T-helper 22 cell (primary cell): ENCODE data around the gene RNASE9.
A peak's percentile ranks its signal among the peaks of the same experiment; 100 is the strongest.
"Not testable (repeated sequence)": the region's sequence is repeated elsewhere in the genome, so short reads cannot be mapped to it uniquely, and the experiment has no call there.

Experiments
- DNase-seq: peaks from one replicate; pipeline ENCODE4 v3.0.0-alpha.2; 2020; ENCODE audit warnings: low read depth

The RNASE9 gene

DNA sequence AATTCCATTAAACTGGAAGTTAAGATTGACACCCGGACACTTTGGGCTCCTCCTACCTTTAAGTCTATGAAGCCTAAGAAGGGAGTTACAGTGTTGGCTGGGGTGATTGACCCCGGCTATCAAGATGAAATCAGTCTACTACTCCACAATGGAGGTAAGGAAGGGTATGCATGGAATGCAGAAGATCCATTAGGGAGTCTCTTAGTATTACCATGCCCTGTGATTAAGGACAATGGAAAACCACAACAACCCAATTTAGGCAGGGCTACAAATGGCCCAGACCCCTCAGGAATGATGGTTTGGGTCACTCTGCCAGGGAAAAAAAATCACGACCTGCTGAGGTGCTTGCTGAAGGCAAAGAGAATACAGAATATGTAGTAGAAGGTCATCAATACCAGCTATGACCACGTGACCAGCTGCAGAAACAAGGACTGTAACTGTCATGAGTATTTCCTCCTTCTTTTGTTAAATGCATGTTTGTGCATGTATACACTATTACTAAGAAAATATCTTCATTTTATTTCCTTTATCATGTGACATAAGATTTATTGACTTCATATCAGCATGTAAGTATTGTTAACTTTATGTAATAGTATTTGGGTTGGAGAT, 11.6 kb upstream of the RNASE9 start:
- DNase-seq = not testable (repeated sequence)

DNA sequence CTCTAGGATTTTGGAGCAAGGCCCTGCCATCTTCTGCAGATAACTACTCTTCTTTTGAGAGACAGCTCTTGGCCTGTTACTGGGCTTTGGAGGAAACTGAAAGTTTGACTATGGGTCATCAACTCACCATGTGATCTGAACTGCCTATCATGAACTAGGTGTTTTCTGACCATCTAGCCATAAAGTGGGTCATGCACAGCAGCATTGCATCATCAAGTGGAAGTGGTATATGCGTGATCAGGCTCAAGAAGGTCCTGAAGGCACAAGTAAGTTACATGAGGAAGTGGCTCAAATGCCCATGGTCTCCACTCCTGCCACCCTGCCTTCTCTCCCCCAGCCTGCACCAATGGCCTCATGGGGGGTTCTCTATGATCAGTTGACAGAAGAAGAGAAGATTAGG, 9.9 kb upstream of the RNASE9 start:
- not testable (repeated sequence) for DNase-seq

DNA sequence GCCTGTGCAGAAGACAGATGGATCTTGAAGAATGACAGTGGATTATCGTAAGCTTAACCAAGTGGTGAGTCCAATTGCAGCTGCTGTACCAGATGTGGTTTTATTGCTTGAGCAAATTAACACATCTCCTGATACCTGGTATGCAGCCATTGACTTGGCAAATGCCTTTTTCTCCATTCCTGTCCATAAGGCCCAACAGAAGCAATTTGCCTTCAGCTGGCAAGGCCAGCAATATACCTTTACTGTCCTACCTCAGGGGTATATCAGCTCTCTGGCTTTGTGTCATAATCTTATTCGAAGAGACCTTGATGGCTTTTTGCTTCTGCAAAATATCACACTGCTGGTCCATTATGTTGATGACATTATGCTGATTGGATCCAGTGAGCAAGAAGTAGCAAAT, 9.0 kb upstream of the RNASE9 start:
- not testable (repeated sequence) for DNase-seq

DNA sequence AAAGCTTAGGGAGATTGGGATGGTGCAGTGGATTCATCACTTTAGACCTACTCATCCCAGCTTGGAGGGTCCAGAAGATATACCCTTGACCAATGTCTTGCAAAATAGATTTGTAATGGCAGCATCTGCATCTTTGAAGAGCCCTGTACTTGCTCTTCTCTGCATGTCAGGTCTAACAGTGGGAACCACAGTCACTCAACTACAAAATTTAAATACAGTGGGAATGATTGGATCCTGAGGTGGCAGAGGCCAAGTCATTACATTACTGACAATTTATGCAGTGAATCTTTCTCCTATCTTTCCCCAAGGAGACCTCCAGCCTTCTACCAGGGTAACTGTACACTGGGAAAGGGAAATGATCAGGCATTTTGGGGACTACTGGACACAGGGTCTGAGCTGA, 8.2 kb upstream of the RNASE9 start:
- DNase-seq = no peak

DNA sequence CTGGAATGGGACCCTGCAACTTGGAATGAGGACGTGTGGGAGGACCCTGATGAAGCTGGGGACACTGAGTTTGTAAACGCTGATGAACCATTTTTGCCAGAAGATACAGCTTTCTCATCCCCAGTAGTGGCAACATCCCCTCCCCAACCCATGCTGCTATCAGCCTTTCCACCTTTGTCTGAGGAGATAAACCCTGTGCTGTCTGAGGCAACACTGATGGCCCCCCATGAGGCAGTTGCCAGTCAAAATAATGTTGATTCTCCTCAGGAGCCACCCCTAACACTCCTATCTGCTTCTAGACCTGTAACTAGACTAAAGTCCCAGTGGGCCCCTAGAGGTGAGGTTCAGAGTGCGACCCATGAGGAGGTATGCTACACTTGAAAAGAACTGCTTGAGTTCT, 7.5 kb upstream of the RNASE9 start:
- no peak for DNase-seq

DNA sequence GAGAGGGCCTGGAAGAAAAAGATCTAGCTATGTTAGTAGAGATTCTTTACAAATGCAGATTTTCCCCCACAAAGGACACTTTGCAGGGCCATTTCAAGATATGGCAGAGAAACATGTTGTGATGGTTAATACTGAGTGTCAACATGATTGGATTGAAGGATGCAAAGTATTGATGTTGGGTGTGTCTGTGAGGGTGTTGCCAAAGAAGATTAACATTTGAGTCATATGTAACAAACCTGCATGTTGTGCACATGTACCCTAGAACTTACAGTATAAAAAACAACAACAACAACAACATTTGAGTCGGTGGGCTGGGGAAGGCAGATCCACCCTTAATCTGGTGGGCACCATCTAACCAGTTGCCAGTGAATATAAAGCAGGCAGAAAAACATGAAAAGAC, 6.4 kb upstream of the RNASE9 start:
- DNase-seq = not testable (repeated sequence)

DNA sequence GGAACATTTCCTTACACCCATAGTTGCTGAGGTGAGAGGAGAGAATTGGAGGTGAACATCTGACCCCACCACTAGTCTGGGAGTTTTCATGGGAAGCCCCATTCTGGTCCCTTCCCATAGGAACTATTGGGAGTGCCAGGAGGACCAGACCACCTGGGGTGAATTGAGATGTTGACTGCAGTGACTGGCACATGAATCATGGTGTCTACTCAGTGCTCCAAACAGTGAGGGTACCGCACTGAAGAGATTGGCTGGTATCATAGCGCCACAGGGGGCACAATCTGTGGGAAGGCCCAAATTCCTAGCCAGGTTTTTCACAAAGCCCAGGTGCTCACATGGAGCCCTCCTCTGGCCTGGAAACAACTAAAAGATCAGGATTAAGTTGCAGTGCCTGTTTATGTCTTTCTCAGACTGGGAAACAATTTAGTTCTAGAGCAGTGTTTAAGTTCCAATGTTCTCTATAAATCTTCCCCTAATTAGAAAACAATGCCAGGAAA, 3.7 kb upstream of the RNASE9 start:
- DNase-seq = no peak

DNA sequence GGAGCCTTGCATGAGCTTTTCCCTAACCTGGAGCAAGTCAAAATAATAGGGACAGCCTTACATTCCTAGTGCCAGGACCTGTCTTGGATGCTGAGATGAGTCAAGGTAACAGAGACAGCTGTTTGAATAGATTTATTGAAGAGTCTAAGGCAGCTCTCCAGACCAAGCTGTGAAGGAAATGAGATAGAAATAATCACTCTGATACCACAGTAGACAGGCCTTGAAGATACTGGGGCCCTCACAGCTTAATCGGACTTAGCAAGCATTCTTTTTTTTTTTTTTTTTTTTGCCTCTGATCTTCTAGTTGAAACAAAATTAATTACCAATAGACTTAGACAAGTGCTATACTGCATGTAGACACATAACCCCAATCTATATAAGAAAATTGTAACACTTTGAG, 3.1 kb upstream of the RNASE9 start:
- no peak for DNase-seq

DNA sequence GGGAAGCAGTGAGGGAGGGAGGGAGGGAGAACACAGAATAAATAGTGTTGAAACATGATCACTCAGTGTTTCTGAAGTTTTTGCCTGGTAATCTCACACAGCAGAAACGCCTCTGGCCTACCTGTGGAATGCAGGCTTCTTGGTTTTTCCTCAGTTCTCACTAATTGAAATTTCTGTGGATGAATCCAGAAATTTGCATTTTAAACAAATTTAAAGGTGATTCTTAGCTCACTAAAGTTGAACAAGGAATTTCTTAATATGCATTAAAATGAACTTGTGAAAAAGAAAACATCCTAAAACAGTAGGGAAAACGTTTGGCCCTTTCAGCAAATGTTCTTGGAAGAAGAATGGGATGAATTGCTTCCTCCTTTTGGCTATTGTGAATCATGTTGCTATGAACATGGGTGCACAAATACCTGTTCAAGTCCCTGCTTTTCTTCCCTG, 1.4 kb downstream of the RNASE9 start:
- DNase-seq = no peak

DNA sequence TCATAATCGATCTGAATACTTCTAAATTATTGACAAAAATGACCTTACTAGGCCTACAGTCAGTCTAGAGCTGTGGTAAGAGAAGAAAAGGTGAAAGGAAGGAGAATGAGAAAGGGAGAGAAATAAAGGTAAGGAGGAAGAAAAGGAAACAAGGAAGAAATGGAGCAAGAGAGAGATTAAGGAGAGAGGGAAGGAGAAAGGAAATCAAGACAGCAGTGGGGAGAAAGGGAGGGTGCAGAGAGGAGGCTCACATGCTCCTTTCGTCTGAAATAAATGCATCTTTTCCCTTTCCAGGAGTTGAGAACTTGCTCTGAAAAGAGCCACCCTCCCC, 3.7 kb downstream of the RNASE9 start:
- DNase-seq = no peak

DNA sequence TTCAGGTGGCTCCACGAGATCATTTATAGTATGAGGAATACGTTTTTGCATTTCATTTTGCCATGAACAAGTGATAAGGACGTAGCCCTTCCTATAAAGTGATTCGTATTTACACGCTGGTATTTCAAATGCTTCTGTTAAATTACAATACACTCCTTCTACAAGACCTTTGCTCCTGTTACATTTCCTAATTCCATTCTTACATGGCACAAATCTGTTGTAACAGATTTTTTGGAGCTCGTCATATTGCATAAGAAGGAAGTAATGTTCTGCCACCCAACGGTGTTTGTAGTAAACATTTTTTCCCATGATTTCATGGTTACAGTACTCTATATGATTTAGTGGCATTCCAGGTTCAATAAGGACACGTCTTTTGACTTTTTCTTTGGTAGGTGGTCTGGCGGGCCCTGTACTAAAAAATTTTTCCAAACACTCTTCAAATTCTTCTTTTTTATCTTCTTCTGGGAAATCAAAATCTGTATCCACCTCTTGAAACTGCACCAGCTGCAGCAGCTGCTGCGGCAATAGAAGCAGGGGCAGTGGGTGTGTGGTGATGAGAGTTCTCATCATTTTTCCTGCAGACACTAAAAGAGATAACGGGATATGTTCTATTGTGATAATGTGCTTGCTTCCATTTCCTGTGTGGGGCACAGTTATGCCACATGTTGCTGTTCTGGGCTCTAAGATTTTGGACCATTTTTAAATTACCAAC, 4.2 kb downstream of the RNASE9 start:
- DNase-seq = no peak

DNA sequence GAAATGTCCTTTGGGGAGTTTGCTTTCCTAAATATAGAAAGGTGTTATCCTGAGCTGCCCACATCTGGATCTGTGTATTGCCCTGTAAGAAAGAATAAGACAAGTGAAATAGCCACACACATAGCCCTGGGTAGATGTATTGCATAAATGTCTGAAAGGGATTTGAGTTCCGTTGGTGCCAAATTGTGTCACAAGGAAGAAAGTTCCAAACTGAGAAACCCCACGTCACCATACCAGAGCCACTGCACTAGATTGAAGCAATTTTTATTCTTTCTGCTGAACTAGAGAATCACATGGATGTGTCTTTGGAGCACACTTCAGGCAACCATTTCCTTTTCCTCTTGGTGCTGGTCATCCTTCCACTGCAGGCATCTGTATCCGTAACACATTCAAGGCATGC, 5.0 kb downstream of the RNASE9 start:
- no peak for DNase-seq

DNA sequence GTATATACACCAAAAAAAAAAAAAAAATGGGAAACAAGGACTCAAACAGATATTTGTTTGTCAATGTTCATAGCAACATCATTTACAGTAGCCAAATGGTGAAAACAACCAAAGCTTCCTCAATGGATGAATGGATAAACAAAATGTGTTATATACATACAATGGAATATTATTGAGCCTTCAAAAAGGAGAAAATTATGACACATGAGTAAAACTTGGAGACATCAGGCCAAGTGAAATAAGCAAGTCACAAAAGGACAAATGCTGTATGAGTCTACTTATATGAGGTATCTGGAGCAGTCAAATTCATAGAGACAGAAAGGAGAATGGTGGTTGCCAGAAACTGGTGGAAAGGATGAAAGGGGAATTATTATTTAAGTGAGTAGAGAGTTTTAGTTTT, 7.8 kb downstream of the RNASE9 start:
- no peak for DNase-seq

DNA sequence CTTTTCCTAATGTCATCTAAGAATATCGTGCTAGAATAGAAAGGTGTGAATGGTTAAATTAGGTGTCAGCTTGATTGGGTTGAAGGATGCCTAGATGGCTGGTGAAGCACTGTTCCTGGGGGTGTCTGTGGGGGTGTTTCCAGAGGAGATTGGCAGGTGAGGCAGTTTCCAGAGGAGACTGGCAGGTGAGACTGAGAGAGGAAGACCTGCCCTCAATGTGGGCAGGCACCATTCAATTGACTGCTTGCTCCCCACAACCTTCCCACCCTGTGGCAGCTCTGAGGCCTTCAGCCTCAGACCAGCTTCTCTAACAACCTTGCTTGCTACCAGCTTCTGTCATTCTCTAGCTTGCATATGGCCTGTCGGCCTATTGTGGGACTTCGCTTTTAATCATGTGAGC, 9.2 kb downstream of the RNASE9 start:
- DNase-seq = no peak

DNA sequence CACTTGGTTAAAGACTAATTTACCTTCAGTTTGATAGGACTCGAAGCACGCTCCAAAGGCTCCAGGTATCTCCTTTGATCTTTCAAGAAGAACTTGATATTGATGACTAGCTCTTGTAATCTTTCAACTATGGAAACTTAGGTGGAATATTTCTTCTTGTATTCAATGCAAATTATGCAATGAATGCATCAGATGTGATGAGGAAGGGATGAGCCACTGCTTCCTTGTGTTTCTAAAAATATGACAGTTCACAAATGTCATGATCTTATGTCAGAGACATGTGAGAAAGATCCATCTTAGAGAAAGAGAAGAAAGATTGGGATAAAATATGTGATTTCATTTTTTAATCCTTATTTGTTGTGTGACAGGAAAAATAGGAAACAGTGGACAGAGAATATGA, 9.9 kb downstream of the RNASE9 start:
- DNase-seq = no peak

DNA sequence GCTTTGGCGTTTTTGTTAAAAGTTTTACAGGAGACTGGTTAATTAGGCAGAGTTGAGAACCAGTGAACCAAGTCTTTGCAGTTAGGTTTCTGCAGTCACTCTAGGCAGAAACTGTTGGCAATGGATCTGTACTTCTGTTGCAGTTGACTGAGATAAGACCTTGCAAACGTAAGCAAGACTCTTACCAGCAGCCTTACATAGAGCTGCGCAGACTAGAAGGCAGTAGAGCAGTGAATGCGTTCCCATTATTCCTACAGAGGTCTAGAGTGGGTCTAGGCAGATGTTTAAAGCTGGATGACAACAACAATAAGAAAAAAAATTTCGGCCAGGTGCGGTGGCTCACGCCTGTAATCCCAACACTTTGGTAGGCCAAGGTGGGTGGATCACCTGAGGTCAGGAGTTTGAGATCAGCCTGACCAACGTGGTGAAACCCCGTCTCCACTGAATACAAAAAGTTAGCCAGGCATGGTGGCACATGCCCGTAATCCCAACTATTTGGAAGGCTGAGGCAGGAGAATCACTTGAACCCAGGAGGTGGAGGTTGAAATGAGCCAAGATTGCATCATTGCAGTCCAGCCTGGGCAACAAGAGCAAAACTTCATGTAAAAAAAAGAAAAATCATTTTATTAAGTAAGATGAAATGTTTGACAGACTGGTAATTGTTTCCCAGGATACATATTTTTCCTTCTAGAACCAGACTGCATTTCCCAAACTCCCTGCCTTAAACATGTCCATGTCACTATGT, 12.3 kb downstream of the RNASE9 start:
- no peak for DNase-seq

DNA sequence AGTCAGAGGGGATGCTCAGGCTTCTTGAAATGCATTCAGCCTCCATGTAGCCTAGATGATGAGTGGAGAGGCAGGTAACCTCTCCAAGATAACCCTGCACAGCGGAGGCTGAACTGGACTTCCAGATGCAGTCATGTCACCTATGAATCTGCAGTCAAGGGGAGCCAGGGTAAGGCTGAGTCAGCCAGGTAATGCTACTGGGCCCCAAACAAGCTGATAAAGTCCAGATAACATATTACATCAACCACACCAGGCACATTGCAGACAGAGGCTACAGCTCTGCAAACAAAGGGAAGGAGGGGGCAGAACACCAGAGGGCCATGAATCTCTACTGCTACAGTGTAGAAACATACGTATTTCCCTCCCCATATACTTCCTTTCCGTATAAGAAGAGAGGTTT, 14.0 kb downstream of the RNASE9 start:
- DNase-seq = no peak

DNA sequence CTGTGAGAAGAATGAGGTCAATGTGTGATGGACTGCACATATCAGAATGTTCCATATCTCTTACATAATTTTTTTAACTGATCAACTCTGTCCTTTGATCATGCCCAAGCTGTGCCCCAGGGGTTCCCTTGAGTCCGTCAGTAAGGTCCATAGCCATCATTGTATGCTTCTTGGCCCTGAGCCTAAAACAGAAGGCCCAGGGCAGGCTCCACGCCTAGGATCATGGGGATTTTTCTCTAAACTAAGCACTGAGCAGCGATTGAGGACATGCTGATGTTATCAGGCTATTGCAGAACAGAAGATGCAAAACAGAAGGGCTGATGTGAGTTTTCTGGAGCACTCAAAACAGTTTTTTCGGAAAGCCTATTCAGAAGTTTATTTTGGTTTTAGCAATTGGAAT, 20.9 kb downstream of the RNASE9 start:
- no peak for DNase-seq

DNA sequence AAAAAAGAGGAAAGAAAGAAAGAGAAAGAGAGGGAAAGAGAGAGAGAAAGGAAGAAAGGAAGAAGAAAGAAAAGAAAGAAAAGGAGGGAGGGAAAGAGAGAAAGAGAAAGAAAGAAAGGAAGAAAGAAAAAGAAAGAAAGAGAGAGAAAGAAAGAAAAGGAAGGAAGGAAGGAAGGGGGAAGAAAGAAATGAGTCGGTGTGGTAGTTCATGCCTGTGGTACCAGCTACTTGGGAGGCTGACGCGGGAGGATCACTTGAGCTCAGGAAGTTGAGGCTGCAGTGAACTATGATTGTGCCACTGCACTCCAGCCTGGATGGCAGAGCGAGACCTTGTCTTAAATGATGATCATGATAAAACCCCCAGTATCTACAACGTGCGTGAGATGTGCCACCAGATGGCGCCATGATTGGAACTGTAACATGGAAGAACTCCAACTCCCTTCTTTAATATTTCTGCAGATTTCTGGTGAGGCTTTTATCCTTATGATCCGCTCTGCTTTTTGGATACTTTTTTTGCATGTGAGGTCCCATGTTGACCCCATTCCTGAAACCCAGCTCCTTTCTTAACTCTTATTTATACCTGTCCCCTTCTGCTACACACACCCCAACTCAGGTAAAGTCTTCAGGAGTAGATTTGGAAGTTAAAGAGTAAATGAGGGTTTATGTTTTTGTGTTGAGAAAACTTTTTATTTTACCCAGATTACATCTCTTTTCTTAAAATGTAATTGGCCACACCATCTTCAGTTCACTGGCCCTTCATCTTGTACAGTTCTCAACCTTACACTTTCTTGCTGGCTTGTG, 29.9 kb downstream of the RNASE9 start:
- DNase-seq = peak; percentile 36

DNA sequence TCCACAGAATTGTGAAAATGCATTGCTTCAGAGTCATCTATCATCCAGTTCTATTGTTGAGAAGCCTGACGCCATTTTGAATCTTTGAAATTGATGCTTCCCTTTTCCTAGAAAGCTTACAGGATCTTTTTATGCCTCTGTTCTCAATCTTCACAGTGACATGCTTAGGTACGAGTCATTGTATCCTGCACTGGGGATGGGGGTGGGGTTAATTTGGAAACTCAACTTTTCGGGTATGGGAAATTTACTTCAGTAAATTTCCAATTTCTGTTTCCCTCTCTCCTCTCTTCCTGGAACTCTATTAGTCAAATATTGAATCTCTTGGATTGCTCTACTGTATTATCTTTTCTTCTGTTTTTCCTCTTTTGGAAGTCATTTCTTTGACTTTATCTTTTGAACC, 31.0 kb downstream of the RNASE9 start:
- no peak for DNase-seq

DNA sequence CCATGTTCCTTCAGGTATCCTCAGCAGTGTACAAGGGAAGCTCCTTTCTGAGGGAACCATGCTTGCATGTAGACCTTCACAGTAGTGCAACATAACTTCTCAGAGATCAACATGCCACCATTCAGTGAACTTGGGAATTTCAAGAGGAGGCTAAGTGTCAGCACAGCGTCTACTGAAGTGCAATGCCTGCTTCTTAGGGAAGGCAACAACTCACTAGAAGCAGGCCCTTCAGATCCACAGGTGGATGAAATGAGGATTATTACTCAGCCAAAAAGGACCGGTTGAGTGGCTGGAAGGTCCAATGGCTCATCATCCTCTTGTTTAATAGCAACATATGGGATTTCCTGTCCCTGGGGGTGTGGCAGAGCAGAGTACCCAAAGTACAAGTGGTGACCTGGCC, 36.8 kb downstream of the RNASE9 start:
- DNase-seq = no peak

DNA sequence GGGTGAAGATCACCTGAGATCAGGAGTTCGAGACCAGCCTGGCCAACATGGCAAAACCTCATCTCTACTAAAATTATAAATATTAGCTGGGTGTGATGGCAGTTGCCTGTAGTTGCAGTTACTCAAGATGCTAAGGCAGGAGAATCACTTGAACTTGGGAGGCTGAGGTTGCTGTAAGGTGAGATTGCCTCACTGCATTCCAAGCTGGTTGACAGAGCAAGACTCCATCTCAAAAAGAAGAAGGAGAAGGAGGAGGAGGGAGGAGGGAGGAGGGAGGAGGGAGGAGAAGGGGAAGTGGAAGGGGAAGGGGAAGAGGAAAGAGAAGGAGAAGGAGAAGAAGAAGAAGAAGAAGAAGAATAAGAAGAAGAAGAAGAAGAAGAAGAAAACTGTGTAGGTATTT, 38.5 kb downstream of the RNASE9 start:
- no peak for DNase-seq

DNA sequence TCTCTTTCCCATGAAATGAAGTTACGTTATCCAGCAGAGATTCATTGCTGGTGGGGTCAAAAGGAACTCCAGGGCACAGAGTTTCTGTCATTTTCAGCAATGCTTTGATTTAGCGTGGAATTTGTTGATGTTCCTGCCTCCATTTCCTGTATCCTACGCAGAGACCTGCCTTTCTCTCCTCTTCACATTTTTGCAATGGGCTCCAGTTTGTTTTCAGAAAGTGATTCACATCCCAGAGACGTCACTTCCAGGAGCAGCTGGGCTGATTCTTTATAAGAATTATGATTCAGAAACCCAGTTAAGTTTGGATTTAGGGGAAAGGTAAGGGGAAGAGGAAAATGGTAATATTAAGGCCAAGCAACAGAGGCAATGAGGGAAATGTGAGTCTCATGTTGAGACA, 43.9 kb downstream of the RNASE9 start:
- no peak for DNase-seq
